ENCODE results near the gene FANCF. TPM values are rescaled to one million over a fixed set of nuclear protein-coding genes. Genes with fewer than 3 reads are reported as not detected.

Gene FANCF
- total RNA-seq, 1 donor from 2014 or later, result 17.6 TPM

- peak; percentile 58 for DNase-seq (ENCODE audit: low read depth)
Measured at GRCh38 chr11:22624742-22625447, 728 bp downstream of the FANCF start.

GRCh38 chr11:22617868-22618267 lies 7.8 kb downstream of the FANCF start:
- no peak for DNase-seq (ENCODE audit: low read depth)

DNA sequence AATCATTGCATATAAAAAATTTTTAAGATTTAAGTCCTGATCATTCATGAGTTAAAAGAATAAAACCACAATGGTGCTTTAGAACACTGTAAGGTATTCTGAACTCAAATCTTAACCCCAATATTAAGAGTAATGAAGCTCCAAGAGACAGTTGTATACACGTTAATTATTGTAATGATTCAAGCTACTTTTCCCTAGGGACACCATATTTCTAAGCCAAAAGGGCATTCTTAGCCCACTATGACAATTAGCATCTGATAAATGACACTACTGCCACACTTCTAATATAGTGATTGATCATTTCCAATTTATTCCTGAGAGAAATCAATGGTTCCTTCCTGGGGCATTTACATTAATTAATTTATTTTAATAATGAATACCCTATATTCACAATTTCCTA lies 21.7 kb downstream of the FANCF start:
- no peak for DNase-seq (ENCODE audit: low read depth)

GRCh38 chr11:22602504-22602903 lies 23.1 kb downstream of the FANCF start:
- no peak for DNase-seq (ENCODE audit: low read depth)

GRCh38 chr11:22599458-22599857 lies 26.2 kb downstream of the FANCF start:
- no peak for DNase-seq (ENCODE audit: low read depth)

- DNase-seq (ENCODE audit: low read depth), result no peak
Measured at GRCh38 chr11:22597062-22597461, 28.6 kb downstream of the FANCF start.

DNA sequence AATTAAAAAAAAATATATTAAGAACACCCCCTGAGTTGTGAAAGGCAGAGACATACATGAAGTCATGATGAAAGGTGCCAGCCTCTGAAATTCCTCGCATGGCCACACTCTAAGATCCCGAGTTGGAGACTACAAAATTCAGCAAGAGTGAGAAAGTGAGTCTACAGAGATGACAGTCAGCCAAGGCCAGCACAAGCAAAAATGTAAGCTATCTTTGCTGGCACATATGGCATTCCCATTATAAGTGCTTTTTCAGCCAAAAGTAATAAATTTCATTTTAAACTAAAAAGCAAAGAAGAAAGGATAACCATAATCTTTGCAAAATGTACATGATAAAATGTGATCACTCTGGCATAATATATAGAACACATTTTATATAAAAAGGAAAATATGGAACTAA lies 40.6 kb downstream of the FANCF start:
- no peak for DNase-seq (ENCODE audit: low read depth)

- DNase-seq (ENCODE audit: low read depth), result no peak
Measured at GRCh38 chr11:22583963-22584492, 41.6 kb downstream of the FANCF start.

DNA sequence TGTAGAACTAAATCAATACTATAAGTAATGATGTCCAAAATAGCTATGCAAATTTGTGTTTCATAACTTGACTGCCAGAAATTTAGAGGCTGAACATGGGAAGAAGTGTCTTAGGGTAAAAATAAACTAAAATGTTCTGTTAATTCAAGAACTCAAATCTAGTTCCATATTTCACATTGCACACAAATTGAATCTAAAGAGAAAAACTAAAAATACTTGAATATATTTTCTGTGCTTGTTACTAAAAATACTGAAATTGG lies 43.5 kb downstream of the FANCF start:
- DNase-seq (ENCODE audit: low read depth), result no peak

DNA sequence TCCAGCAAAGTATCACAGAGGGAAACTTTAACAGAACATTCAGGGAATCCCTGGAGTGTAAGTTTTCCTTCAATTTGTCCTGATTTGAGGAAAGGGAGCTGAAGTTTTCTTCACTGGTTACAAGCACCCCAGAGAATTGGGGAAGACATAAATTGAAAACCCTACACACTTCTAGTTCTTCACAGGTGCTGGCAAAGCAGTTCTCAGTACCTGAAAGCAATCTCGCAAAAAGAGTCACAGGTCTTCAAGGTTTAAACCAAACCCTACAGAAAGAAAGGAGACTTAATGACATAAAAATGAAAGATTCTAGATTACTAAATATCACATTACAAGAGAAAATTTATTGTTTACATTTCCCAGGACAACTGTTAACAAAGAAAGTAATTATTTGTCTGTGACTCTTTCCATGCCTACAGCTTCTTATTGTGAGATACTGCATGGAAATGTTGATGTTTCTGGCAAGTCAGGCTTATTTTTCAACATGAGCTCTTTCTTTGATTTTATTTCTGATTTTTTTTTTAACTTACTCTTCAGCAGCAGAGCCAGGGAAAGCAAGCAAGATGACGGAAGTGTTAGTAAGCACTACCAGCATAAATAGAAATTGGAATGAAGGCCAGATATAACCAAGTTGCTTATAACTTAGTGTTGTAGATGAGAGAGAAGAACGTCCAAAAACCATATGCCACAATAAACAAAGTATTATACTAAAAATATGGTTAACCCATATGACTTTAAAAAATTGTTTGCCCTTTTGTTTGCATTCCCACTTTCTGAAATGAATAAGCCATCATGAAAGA lies 44.1 kb downstream of the FANCF start:
- DNase-seq (ENCODE audit: low read depth), result no peak

- no peak for DNase-seq (ENCODE audit: low read depth)
Measured at GRCh38 chr11:22577854-22578253, 47.8 kb downstream of the FANCF start.

Other genes with a start within 250 kb of the FANCF start
- 1.0 and 4.4 TPM in 2 replicates for gene GAS2, start 40.8 kb upstream of the FANCF start, total RNA-seq
- gene SVIP, start 204.0 kb upstream of the FANCF start, total RNA-seq, result 5.8 and 8.9 TPM in 2 replicates
- gene CCDC179, start 234.7 kb upstream of the FANCF start, total RNA-seq, result not detected in 2 replicates